Chondrocyte (in vitro differentiated cells): ENCODE measurements around the gene AURKB. TPM values are rescaled to one million over a fixed set of nuclear protein-coding genes. Genes with fewer than 3 reads are reported as not detected.

Source experiments
- DNase-seq: peaks from one replicate; pipeline ENCODE4 v3.0.0; 2021; ENCODE audit warnings: mixed read lengths, low spot score
- H3K27ac Mint-ChIP-seq: one replicate; pipeline ENCODE4 v1.8.0; 2021; ENCODE audit warnings: mild to moderate bottlenecking, moderate library complexity, mixed read lengths; ENCODE audit not compliant: unreplicated experiment
- H3K27me3 Mint-ChIP-seq: 2 replicates; pipeline ENCODE4 v1.8.0; 2021; ENCODE audit warnings: low read depth, mixed read lengths
- H3K36me3 Mint-ChIP-seq: 2 replicates; pipeline ENCODE4 v1.8.0; 2021; ENCODE audit warnings: low read depth, mixed read lengths
- H3K4me1 Mint-ChIP-seq: 2 replicates; pipeline ENCODE4 v1.8.0; 2021; ENCODE audit warnings: low read depth, mild to moderate bottlenecking, mixed read lengths
- H3K4me3 Mint-ChIP-seq: one replicate; pipeline ENCODE4 v1.8.0; 2021; ENCODE audit warnings: mild to moderate bottlenecking, moderate library complexity, mixed read lengths; ENCODE audit not compliant: unreplicated experiment
- H3K9me3 Mint-ChIP-seq: 2 replicates; pipeline ENCODE4 v1.8.0; 2021; ENCODE audit warnings: low read depth, mixed read lengths
- total RNA-seq: library from RNA; stranded (reverse); gene quantifications from 3 replicates; pipeline ENCODE4 v1.2.1, GENCODE V29; 2021
- TF ChIP-seq, protein P1 (sequence below): fragments of 200-600 bp; sonication (generic); IDR thresholded peaks from 2 replicates; pipeline ENCODE4 v1.5.0; 2021; ENCODE audit warnings: antibody characterized with exemption, mild to moderate bottlenecking, moderate library complexity

The AURKB gene
- total RNA-seq, 1 donor from 2014 or later = 8.9 TPM

GRCh38 chr17:8244768-8245167 lies 34.4 kb upstream of the AURKB start:
- Mint-ChIP-seq H3K27ac (no peak overlapping the region), H3K9me3 (no peaks in the 10 kb centered on the region), H3K36me3 (peaks cover 5% of the 10 kb centered on the region), H3K4me1 (peaks cover 19% of the 10 kb centered on the region), H3K4me3 (no peak overlapping the region), H3K27me3 (no peaks in the 10 kb centered on the region)
- DNase-seq = no peak
- TF ChIP-seq, protein P1, sequence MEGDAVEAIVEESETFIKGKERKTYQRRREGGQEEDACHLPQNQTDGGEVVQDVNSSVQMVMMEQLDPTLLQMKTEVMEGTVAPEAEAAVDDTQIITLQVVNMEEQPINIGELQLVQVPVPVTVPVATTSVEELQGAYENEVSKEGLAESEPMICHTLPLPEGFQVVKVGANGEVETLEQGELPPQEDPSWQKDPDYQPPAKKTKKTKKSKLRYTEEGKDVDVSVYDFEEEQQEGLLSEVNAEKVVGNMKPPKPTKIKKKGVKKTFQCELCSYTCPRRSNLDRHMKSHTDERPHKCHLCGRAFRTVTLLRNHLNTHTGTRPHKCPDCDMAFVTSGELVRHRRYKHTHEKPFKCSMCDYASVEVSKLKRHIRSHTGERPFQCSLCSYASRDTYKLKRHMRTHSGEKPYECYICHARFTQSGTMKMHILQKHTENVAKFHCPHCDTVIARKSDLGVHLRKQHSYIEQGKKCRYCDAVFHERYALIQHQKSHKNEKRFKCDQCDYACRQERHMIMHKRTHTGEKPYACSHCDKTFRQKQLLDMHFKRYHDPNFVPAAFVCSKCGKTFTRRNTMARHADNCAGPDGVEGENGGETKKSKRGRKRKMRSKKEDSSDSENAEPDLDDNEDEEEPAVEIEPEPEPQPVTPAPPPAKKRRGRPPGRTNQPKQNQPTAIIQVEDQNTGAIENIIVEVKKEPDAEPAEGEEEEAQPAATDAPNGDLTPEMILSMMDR = no peak

DNA sequence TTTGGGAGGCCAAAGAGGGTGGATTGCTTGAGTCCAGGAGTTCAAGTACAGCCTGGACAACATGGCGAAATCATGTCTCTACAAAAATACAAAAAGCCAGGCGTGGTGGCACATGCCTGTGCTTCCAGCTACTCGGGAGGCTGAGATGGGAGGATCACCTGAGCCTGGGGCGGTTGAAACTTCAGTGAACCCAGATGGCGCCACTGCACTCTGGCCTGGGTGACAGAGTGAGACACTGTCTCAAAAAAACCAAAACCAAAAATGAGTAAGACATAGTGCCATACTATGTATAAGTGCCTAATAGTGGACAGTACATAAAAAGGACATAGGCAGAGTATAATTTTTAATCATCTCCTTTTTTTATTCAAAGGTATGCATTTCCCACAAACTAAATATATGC lies 33.5 kb upstream of the AURKB start:
- Mint-ChIP-seq H3K27ac (no peak overlapping the region), H3K4me1 (peaks cover 14% of the 10 kb centered on the region)

GRCh38 chr17:8237886-8238285 lies 27.5 kb upstream of the AURKB start:
- Mint-ChIP-seq H3K4me1 (no peaks in the 10 kb centered on the region), H3K27me3 (no peaks in the 10 kb centered on the region), H3K27ac (no peak overlapping the region), H3K4me3 (no peak overlapping the region), H3K9me3 (no peaks in the 10 kb centered on the region), H3K36me3 (peaks cover 32% of the 10 kb centered on the region)
- no peak for DNase-seq
- TF ChIP-seq, protein P1 = no peak

More for the DNA sequence above, 33.5 kb upstream of the AURKB start:
- H3K27me3 Mint-ChIP-seq = no peaks in the 10 kb centered on the region
- H3K36me3 Mint-ChIP-seq = peaks cover 9% of the 10 kb centered on the region
- DNase-seq = no peak
- H3K9me3 Mint-ChIP-seq = no peaks in the 10 kb centered on the region
- H3K4me3 Mint-ChIP-seq = no peak overlapping the region
- TF ChIP-seq, protein P1 = no peak

- DNase-seq = no peak
- H3K27ac Mint-ChIP-seq = no peak overlapping the region
- no peak overlapping the region for H3K4me3 Mint-ChIP-seq
- peaks cover 36% of the 10 kb centered on the region for H3K36me3 Mint-ChIP-seq
- TF ChIP-seq, protein P1 = no peak
- H3K27me3 Mint-ChIP-seq = no peaks in the 10 kb centered on the region
- H3K4me1 Mint-ChIP-seq = no peaks in the 10 kb centered on the region
- no peaks in the 10 kb centered on the region for H3K9me3 Mint-ChIP-seq
These were observed 26.8 kb upstream of the AURKB start for GRCh38 chr17:8237175-8237574.

- TF ChIP-seq, protein P1 = no peak
- H3K4me3 Mint-ChIP-seq = no peak overlapping the region
- no peaks in the 10 kb centered on the region for H3K4me1 Mint-ChIP-seq
- H3K9me3 Mint-ChIP-seq = no peaks in the 10 kb centered on the region
- H3K27me3 Mint-ChIP-seq = no peaks in the 10 kb centered on the region
- H3K36me3 Mint-ChIP-seq = peaks cover 46% of the 10 kb centered on the region
- no peak for DNase-seq
- H3K27ac Mint-ChIP-seq = no peak overlapping the region
These were observed 25.3 kb upstream of the AURKB start for GRCh38 chr17:8235676-8236075.
